ENCODE measurements around the gene SLC38A2. TPM values are rescaled to one million over a fixed set of nuclear protein-coding genes. Genes with fewer than 3 reads are reported as not detected.

The SLC38A2 gene
- polyA plus RNA-seq = 143 and 148 TPM in 2 replicates
- 306 and 345 TPM in 2 replicates for polyA minus RNA-seq

DNA sequence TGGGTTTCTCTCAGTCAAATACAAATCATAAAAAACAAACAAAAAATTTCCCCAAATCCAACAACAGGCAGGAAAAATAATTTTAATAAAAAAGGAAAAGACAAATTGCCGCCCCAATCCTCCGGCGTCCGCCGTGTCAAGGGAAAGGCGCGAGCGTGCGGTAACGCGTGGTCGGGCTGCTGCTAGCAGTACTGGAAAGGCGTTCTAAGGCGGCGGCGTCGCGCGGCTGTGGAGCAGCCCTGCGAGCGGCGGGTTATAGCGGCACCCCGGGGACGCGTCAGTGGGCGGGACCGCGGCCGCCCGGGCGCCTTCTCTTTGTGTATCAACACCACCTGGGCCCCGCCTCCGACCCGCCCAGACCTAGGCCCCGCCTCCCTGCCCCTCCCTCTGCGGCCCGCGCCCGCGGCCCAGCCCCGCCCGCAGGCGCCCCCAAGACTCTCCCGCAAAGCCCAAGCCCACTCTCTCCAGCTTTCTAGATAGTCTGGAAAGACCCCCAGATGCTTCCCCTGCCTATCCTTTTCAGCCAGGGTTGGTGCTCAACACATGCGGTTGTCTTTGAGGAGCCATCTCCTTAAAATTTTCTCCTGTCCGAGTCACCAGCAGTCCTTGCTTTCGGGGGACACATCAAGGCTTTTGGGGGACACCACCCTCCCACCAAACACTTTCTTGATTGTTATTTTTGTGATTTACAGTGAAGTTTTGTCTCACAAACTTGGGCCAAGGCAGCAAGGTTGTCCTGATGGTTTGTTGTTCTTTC lies at the start of gene SLC38A2:
Gene SLC38A2 (minus strand): TSS at position 230 of the 757 bp plus-strand sequence. CDS start 1,480 bp downstream, outside the sequence.
- Histone ChIP-seq H4K20me1 (ENCODE audit: insufficient read depth) (peaks cover 11% of the 10 kb centered on the region), H3K9me2 (ENCODE audit: insufficient read depth, low read length) (no peaks in the 10 kb centered on the region), H3K4me3 (ENCODE audit: low read length) (peak within 1 kb of the TSS; percentile 90), H3K27ac (ENCODE audit: low read length) (peak within 1 kb of the TSS; percentile 96), H2AFZ (ENCODE audit: low read depth, low read length) (peak within 1 kb of the TSS; percentile 30), H3K9me3 (ENCODE audit: low read length) (no peaks in the 10 kb centered on the region), H3K9ac (ENCODE audit: low read length) (peak within 1 kb of the TSS; percentile 99), H3K36me3 (ENCODE audit: insufficient read depth, low read length) (peaks cover 5% of the 10 kb centered on the region), H3K27me3 (ENCODE audit: insufficient read depth, low read depth, low read length) (no peaks in the 10 kb centered on the region), H3F3A (ENCODE audit: insufficient read depth, low read length, poor library complexity, severe bottlenecking) (no peaks in the 10 kb centered on the region), H3K79me2 (replicated peaks; ENCODE audit: insufficient read depth, low read length) (peaks cover 42% of the 10 kb centered on the region), H3K4me2 (ENCODE audit: low read length) (peak within 1 kb of the TSS; percentile 64)
- TF ChIP-seq RAD21 (conservative IDR thresholded peaks at IDR 0.05) (peak; percentile 37), TAF1 (IDR thresholded peaks at IDR 0.05; ENCODE audit: low read depth) (peak; percentile 80), POLR2AphosphoS5 (IDR thresholded peaks at IDR 0.05) (peak; percentile 100), MXI1 (conservative IDR thresholded peaks at IDR 0.05; ENCODE audit: poor library complexity, severe bottlenecking) (peak; percentile 88), EP300 (conservative IDR thresholded peaks at IDR 0.05; ENCODE audit: poor library complexity, severe bottlenecking) (no peak), EZH2 (IDR thresholded peaks at IDR 0.05; ENCODE audit: borderline replicate concordance, insufficient read depth, low read length, poor library complexity, severe bottlenecking) (no peak), SMC3 (conservative IDR thresholded peaks at IDR 0.05; ENCODE audit: poor library complexity) (no peak)
- TF ChIP-seq, protein P1, sequence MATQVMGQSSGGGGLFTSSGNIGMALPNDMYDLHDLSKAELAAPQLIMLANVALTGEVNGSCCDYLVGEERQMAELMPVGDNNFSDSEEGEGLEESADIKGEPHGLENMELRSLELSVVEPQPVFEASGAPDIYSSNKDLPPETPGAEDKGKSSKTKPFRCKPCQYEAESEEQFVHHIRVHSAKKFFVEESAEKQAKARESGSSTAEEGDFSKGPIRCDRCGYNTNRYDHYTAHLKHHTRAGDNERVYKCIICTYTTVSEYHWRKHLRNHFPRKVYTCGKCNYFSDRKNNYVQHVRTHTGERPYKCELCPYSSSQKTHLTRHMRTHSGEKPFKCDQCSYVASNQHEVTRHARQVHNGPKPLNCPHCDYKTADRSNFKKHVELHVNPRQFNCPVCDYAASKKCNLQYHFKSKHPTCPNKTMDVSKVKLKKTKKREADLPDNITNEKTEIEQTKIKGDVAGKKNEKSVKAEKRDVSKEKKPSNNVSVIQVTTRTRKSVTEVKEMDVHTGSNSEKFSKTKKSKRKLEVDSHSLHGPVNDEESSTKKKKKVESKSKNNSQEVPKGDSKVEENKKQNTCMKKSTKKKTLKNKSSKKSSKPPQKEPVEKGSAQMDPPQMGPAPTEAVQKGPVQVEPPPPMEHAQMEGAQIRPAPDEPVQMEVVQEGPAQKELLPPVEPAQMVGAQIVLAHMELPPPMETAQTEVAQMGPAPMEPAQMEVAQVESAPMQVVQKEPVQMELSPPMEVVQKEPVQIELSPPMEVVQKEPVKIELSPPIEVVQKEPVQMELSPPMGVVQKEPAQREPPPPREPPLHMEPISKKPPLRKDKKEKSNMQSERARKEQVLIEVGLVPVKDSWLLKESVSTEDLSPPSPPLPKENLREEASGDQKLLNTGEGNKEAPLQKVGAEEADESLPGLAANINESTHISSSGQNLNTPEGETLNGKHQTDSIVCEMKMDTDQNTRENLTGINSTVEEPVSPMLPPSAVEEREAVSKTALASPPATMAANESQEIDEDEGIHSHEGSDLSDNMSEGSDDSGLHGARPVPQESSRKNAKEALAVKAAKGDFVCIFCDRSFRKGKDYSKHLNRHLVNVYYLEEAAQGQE (IDR thresholded peaks at IDR 0.05; ENCODE audit: borderline replicate concordance) = peak; percentile 92
- TF ChIP-seq, protein P2, sequence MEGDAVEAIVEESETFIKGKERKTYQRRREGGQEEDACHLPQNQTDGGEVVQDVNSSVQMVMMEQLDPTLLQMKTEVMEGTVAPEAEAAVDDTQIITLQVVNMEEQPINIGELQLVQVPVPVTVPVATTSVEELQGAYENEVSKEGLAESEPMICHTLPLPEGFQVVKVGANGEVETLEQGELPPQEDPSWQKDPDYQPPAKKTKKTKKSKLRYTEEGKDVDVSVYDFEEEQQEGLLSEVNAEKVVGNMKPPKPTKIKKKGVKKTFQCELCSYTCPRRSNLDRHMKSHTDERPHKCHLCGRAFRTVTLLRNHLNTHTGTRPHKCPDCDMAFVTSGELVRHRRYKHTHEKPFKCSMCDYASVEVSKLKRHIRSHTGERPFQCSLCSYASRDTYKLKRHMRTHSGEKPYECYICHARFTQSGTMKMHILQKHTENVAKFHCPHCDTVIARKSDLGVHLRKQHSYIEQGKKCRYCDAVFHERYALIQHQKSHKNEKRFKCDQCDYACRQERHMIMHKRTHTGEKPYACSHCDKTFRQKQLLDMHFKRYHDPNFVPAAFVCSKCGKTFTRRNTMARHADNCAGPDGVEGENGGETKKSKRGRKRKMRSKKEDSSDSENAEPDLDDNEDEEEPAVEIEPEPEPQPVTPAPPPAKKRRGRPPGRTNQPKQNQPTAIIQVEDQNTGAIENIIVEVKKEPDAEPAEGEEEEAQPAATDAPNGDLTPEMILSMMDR (IDR thresholded peaks at IDR 0.05; ENCODE audit: poor library complexity, severe bottlenecking) = no peak

DNA sequence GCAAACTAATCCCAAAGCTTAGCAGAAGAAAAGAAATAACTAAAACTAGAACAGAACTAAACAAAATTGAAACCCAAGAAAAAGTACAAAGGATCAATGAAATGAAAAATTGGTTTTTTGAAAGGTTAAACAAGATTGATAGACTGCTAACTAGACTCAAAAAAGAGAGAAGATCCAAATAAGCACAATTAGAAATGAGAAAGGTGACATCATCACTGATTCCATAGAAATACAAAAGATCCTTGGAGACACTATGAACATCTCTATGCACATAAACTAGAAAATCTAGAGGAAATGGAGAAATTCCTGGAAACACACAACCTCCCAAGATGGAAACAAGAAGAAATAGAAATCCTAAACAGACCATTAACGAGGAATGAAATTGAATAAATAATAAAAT lies 47.1 kb upstream of the SLC38A2 start:
- H3K9me3 ChIP-seq (ENCODE audit: low read length) = no peaks in the 10 kb centered on the region
- no peaks in the 10 kb centered on the region for H3K9me2 ChIP-seq (ENCODE audit: insufficient read depth, low read length)
- H3K27me3 ChIP-seq (ENCODE audit: insufficient read depth, low read depth, low read length) = no peaks in the 10 kb centered on the region
- H3K9ac ChIP-seq (ENCODE audit: low read length) = no peak overlapping the region
- H3K79me2 ChIP-seq (replicated peaks; ENCODE audit: insufficient read depth, low read length) = no peaks in the 10 kb centered on the region
- H3K4me3 ChIP-seq (ENCODE audit: low read length) = no peak overlapping the region
- H3K36me3 ChIP-seq (ENCODE audit: insufficient read depth, low read length) = no peaks in the 10 kb centered on the region
- H3F3A ChIP-seq (ENCODE audit: insufficient read depth, low read length, poor library complexity, severe bottlenecking) = no peaks in the 10 kb centered on the region
- H3K27ac ChIP-seq (ENCODE audit: low read length) = no peak overlapping the region
- H4K20me1 ChIP-seq (ENCODE audit: insufficient read depth) = no peaks in the 10 kb centered on the region
- no peak overlapping the region for H3K4me2 ChIP-seq (ENCODE audit: low read length)
- TF ChIP-seq, protein P1 (IDR thresholded peaks at IDR 0.05; ENCODE audit: borderline replicate concordance) = no peak
- no peak for TF ChIP-seq SMC3 (conservative IDR thresholded peaks at IDR 0.05; ENCODE audit: poor library complexity)
- no peak overlapping the region for H2AFZ ChIP-seq (ENCODE audit: low read depth, low read length)
